H9 (cell line): ENCODE data around the gene HTD2. TPM values are rescaled to one million over a fixed set of nuclear protein-coding genes. Genes with fewer than 3 reads are reported as not detected.

ENCODE experiments used
- DNase-seq: peaks from one replicate; pipeline ENCODE4 v3.0.0-alpha.2; 2017
- H2AFZ ChIP-seq: one replicate; pipeline ENCODE4 v1.6.1; 2013; ENCODE audit warnings: mild to moderate bottlenecking, low read length, control low read depth, moderate library complexity
- H2AK5ac ChIP-seq: 2 replicates; pipeline ENCODE4 v1.6.1; 2013; ENCODE audit warnings: low read length, control low read depth, mixed read lengths; ENCODE audit not compliant: insufficient read length
- H2BK120ac ChIP-seq: one replicate; pipeline ENCODE4 v1.6.1; 2013; ENCODE audit warnings: low read depth, mild to moderate bottlenecking, low read length, control low read depth, inconsistent platforms; ENCODE audit not compliant: poor library complexity, severe bottlenecking
- H2BK12ac ChIP-seq: 2 replicates; pipeline ENCODE4 v1.6.1; 2013; ENCODE audit warnings: low read length, control low read depth, mixed read lengths, low read depth; ENCODE audit not compliant: insufficient read length
- H2BK15ac ChIP-seq: 2 replicates; pipeline ENCODE4 v1.6.1; 2013; ENCODE audit warnings: low read depth, low read length, control low read depth
- H2BK20ac ChIP-seq: one replicate; pipeline ENCODE4 v1.6.1; 2013; ENCODE audit warnings: low read depth, mild to moderate bottlenecking, low read length, control low read depth, inconsistent platforms; ENCODE audit not compliant: poor library complexity, severe bottlenecking
- H2BK5ac ChIP-seq: 2 replicates; pipeline ENCODE4 v1.6.1; 2013; ENCODE audit warnings: low read length, control low read depth, mixed read lengths; ENCODE audit not compliant: insufficient read length
- H3K14ac ChIP-seq: 2 replicates; pipeline ENCODE4 v1.6.1; 2013; ENCODE audit warnings: low read length, control low read depth; ENCODE audit not compliant: insufficient read depth
- H3K18ac ChIP-seq: 2 replicates; pipeline ENCODE4 v1.6.1; 2013; ENCODE audit warnings: low read depth, mild to moderate bottlenecking, mixed read lengths, low read length, control low read depth; ENCODE audit not compliant: insufficient read length
- H3K23ac ChIP-seq: 2 replicates; pipeline ENCODE4 v1.6.1; 2013; ENCODE audit warnings: low read length, control low read depth, mixed read lengths, low read depth; ENCODE audit not compliant: insufficient read length
- H3K23me2 ChIP-seq: 2 replicates; pipeline ENCODE4 v1.6.1; 2013; ENCODE audit warnings: low read depth, mild to moderate bottlenecking, mixed read lengths, low read length, control low read depth; ENCODE audit not compliant: insufficient read length, poor library complexity, severe bottlenecking
- H3K27ac ChIP-seq: 2 replicates; pipeline ENCODE4 v1.5.1; 2013; ENCODE audit warnings: low read length, control low read depth, mixed read lengths, low read depth; ENCODE audit not compliant: insufficient read length
- H3K27me3 ChIP-seq: 2 replicates; pipeline ENCODE4 v1.6.1; 2013; ENCODE audit warnings: low read length, control low read depth, inconsistent platforms; ENCODE audit not compliant: insufficient read depth
- H3K4ac ChIP-seq: 2 replicates; pipeline ENCODE4 v1.6.1; 2013; ENCODE audit warnings: low read depth, mild to moderate bottlenecking, control low read depth, inconsistent platforms, low read length, moderate library complexity
- H3K4me1 ChIP-seq: 2 replicates; pipeline ENCODE4 v1.6.1; 2013; ENCODE audit warnings: low read length, control low read depth, inconsistent platforms; ENCODE audit not compliant: insufficient read depth
- H3K4me2 ChIP-seq: 2 replicates; pipeline ENCODE4 v1.6.1; 2013; ENCODE audit warnings: low read length, control low read depth, mixed read lengths; ENCODE audit not compliant: insufficient read length, insufficient read depth
- H3K56ac ChIP-seq: 2 replicates; pipeline ENCODE4 v1.6.1; 2013; ENCODE audit warnings: low read depth, mild to moderate bottlenecking, mixed read lengths, low read length, control low read depth; ENCODE audit not compliant: insufficient read length
- H3K79me1 ChIP-seq: 2 replicates; pipeline ENCODE4 v1.6.1; 2013; ENCODE audit warnings: low read depth, mild to moderate bottlenecking, moderate library complexity, low read length, control low read depth, inconsistent platforms; ENCODE audit not compliant: insufficient read depth, poor library complexity, severe bottlenecking
- H3K79me2 ChIP-seq: 2 replicates; pipeline ENCODE4 v1.6.1; 2013; ENCODE audit warnings: low read length, control low read depth, inconsistent platforms; ENCODE audit not compliant: insufficient read depth
- H3K9ac ChIP-seq: 2 replicates; pipeline ENCODE4 v1.6.1; 2013; ENCODE audit warnings: low read length, control low read depth, mixed read lengths; ENCODE audit not compliant: insufficient read length; ENCODE audit errors: extremely low read depth
- H3K9me3 ChIP-seq: one replicate; pipeline ENCODE4 v1.6.1; 2013; ENCODE audit warnings: low read depth, low read length, inconsistent platforms; ENCODE audit not compliant: control insufficient read depth
- H3T11ph ChIP-seq: one replicate; pipeline ENCODE4 v1.6.1; 2013; ENCODE audit warnings: mild to moderate bottlenecking, low read length, control low read depth, inconsistent platforms
- H4K20me1 ChIP-seq: one replicate; pipeline ENCODE4 v1.6.1; 2013; ENCODE audit not compliant: control insufficient read depth, insufficient read length, insufficient read depth
- H4K5ac ChIP-seq: 2 replicates; pipeline ENCODE4 v1.6.1; 2013; ENCODE audit warnings: low read depth, mild to moderate bottlenecking, mixed read lengths, low read length, control low read depth; ENCODE audit not compliant: insufficient read length
- H4K8ac ChIP-seq: replicated peaks from 2 replicates; pipeline ENCODE4 v1.6.1; 2013; ENCODE audit warnings: low read length, control low read depth, mixed read lengths, low read depth; ENCODE audit not compliant: insufficient read length
- H4K91ac ChIP-seq: 2 replicates; pipeline ENCODE4 v1.6.1; 2013; ENCODE audit warnings: low read depth, mild to moderate bottlenecking, moderate library complexity, mixed read lengths, low read length, control low read depth; ENCODE audit not compliant: insufficient read length
- H3K27ac Mint-ChIP-seq, 3 experiments: 2 replicates in 2 of 3; 3 replicates in 1 of 3; pipeline ENCODE4 v1.8.0; 2020 to 2021; ENCODE audit warnings: mixed read lengths in 3 of 3, mild to moderate bottlenecking in 1 of 3, moderate library complexity in 1 of 3
- H3K27me3 Mint-ChIP-seq: 2 replicates; pipeline ENCODE4 v1.8.0; 2021; ENCODE audit warnings: low read depth, mild to moderate bottlenecking, moderate library complexity, mixed read lengths
- H3K36me3 Mint-ChIP-seq, 3 experiments: 2 replicates in 2 of 3; 3 replicates in 1 of 3; pipeline ENCODE4 v1.8.0; 2020 to 2021; ENCODE audit warnings: low read depth in 3 of 3, mixed read lengths in 3 of 3; ENCODE audit not compliant: insufficient read depth in 1 of 3
- H3K4me1 Mint-ChIP-seq, 2 experiments: 2 replicates each; pipeline ENCODE4 v1.8.0; 2020; ENCODE audit warnings: mixed read lengths in 2 of 2
- H3K4me3 Mint-ChIP-seq, 2 experiments: 2 replicates in 1 of 2; 3 replicates in 1 of 2; pipeline ENCODE4 v1.8.0; 2020 to 2021; ENCODE audit warnings: mild to moderate bottlenecking in 2 of 2, mixed read lengths in 2 of 2, moderate library complexity in 1 of 2
- H3K9me3 Mint-ChIP-seq, 2 experiments: 2 replicates in 1 of 2; 3 replicates in 1 of 2; pipeline ENCODE4 v1.8.0; 2020; ENCODE audit warnings: mild to moderate bottlenecking in 2 of 2, mixed read lengths in 2 of 2, moderate library complexity in 1 of 2
- CTCF ChIP-seq: fragments of 200-600 bp; sonication (generic); conservative IDR thresholded peaks from 3 replicates; pipeline ENCODE4 v1.8.0; 2021; ENCODE audit warnings: antibody characterized with exemption, mild to moderate bottlenecking
- WGBS: extraction: QIAGEN DNeasy Blood & Tissue Kit; methylation state at CpG from one replicate; pipeline ENCODE4 v1.1.7; 2013; ENCODE audit warnings: missing lambda C conversion rate, low lambda C conversion rate, mixed read lengths; ENCODE audit not compliant: insufficient read length; ENCODE audit errors: extremely low coverage; 5-methylcytosine and 5-hydroxymethylcytosine counted together
- total RNA-seq: library from RNA; stranded (reverse); gene quantifications from 2 replicates; pipeline ENCODE4 v1.2.1, GENCODE V29; 2021

The HTD2 gene
- total RNA-seq, 1 experiment from 2014 or later = 13.4 TPM

GRCh38 chr3:58358092-58358491, 51.8 kb downstream of the HTD2 start:
- H2BK5ac ChIP-seq = no peak overlapping the region
- H3K27ac Mint-ChIP-seq = no peak overlapping the region
- H3K4me3 Mint-ChIP-seq = no peak overlapping the region
- no CpG with 5 or more reads among the region's 3 CpGs for WGBS
- no peak overlapping the region for H3K9ac ChIP-seq
- H3K23ac ChIP-seq = no peak overlapping the region
- H3K18ac ChIP-seq = no peak overlapping the region
- H3K79me1 ChIP-seq = no peaks in the 10 kb centered on the region
- H2BK15ac ChIP-seq = no peak overlapping the region
- H3K27ac ChIP-seq = no peak overlapping the region
- no peak overlapping the region for H3T11ph ChIP-seq
- H2AK5ac ChIP-seq = no peak overlapping the region
- H2BK120ac ChIP-seq = no peak overlapping the region
- H3K23me2 ChIP-seq = no peaks in the 10 kb centered on the region
- no peaks in the 10 kb centered on the region for H3K27me3 ChIP-seq
- no peak for DNase-seq
- no peak overlapping the region for H4K5ac ChIP-seq
- H3K9me3 Mint-ChIP-seq = no peaks in the 10 kb centered on the region
- H3K4me1 Mint-ChIP-seq = no peaks in the 10 kb centered on the region
- H3K9me3 ChIP-seq = no peaks in the 10 kb centered on the region
- no peaks in the 10 kb centered on the region for H3K4me1 ChIP-seq
- no peak overlapping the region for H2BK12ac ChIP-seq
- no peaks in the 10 kb centered on the region for H3K79me2 ChIP-seq
- no peaks in the 10 kb centered on the region for H3K36me3 Mint-ChIP-seq
- no peak overlapping the region for H3K56ac ChIP-seq
- no peak overlapping the region for H2BK20ac ChIP-seq
- H3K27me3 Mint-ChIP-seq = no peaks in the 10 kb centered on the region
- H4K91ac ChIP-seq = no peak overlapping the region
- TF ChIP-seq CTCF = no peak
- no peaks in the 10 kb centered on the region for H4K20me1 ChIP-seq
- H3K4ac ChIP-seq = no peak overlapping the region
- H4K8ac ChIP-seq = no peak overlapping the region
- no peak overlapping the region for H2AFZ ChIP-seq
- H3K4me2 ChIP-seq = no peak overlapping the region
- H3K14ac ChIP-seq = no peak overlapping the region
